ENCODE measurements around the gene HECTD3.

DNA sequence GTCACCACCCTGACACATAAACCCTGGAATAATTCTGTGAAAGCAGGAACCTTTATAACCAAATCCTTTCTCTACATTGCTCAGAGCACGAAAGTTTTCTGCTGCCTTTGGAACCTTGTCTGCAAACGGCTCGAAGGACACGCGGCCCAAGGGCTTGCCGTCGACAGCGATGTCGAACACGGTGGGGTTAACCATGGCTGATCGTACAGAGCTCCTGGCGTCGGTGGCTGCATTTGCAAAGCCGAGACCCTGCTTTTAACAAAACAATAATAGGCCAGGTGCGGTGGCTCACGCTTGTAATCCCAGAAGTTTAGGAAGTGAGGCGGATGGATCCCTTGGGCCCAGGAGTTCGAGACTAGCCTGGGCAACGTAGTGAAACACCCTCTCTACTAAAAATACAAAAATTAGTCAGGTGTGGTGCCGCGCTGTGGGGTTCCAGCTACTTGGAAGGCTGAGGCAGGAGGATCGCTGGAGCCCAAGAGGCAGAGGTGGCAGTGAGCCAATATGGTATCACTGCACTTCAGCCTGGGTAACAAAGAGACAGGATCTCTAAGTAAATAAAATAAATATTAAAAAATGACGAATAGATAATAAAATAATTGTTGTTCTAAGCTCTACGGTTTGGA lies 22.5 kb downstream of the HECTD3 start:
- TF ChIP-seq, protein P1, sequence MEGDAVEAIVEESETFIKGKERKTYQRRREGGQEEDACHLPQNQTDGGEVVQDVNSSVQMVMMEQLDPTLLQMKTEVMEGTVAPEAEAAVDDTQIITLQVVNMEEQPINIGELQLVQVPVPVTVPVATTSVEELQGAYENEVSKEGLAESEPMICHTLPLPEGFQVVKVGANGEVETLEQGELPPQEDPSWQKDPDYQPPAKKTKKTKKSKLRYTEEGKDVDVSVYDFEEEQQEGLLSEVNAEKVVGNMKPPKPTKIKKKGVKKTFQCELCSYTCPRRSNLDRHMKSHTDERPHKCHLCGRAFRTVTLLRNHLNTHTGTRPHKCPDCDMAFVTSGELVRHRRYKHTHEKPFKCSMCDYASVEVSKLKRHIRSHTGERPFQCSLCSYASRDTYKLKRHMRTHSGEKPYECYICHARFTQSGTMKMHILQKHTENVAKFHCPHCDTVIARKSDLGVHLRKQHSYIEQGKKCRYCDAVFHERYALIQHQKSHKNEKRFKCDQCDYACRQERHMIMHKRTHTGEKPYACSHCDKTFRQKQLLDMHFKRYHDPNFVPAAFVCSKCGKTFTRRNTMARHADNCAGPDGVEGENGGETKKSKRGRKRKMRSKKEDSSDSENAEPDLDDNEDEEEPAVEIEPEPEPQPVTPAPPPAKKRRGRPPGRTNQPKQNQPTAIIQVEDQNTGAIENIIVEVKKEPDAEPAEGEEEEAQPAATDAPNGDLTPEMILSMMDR (conservative IDR thresholded peaks at IDR 0.05): no peak
- TF ChIP-seq EZH2 (IDR thresholded peaks at IDR 0.05; ENCODE audit: low read depth): no peak
